ENCODE data around the gene ECPAS. TPM values are rescaled to one million over a fixed set of nuclear protein-coding genes. Genes with fewer than 3 reads are reported as not detected.
"Not testable (repeated sequence)": the region's sequence is repeated elsewhere in the genome, so short reads cannot be mapped to it uniquely, and the experiment has no call there.

Gene ECPAS
- total RNA-seq, 1 donor from 2014 or later, result 89.7 TPM

DNA sequence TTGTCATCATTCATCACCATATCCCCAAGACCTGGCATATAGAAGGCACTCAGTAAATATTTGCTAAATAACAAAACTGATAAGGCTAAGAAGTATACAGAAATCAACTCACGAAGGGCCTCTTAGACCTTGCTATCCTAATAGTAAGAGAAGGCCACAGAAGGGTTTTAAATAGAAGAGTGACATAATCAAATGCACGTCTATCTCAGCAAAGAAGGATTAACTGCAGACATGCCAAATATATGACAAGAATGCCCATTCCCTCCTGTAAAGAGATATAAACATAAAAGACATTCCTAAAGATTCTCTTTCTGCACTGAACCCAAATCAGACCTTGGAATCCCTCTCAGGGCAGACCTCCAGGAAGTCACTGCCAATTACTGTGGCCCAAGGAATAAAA, 34.1 kb downstream of the ECPAS start:
- peaks cover 52% of the 10 kb centered on the region for H3K79me2 ChIP-seq (ENCODE audit: insufficient read depth, low read length)

DNA sequence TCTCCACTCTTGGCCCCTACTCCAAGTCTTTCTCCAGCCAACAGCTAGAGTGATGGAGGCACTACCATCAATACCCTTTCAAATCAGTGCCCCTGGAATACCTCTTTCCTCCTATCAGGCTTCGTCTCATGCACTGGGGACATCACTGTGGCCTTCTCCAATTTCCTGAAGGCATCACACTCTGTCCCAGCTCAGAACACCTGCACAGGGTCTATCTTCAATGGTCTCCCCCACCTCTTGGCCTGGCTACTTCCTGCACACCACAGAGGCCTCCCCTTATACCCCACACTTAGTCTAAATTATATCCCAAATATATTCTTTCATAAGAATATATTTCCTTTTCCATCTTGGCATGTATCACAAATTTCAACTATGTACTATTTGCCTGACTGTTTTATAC, 34.5 kb downstream of the ECPAS start:
- Mint-ChIP-seq H3K27me3 (ENCODE audit: low read depth, unreplicated experiment) (no peaks in the 10 kb centered on the region), H3K36me3 (ENCODE audit: low read depth, unreplicated experiment) (peaks cover 16% of the 10 kb centered on the region), H3K4me3 (ENCODE audit: unreplicated experiment) (no peak overlapping the region), H3K27ac (ENCODE audit: unreplicated experiment) (peak overlapping the region; percentile 47), H3K9me3 (ENCODE audit: unreplicated experiment) (peaks cover 3% of the 10 kb centered on the region), H3K4me1 (ENCODE audit: low read depth, unreplicated experiment) (peaks cover 24% of the 10 kb centered on the region)
- DNase-seq (ENCODE audit: low read depth) (no peak), FAIRE-seq (no peak)
- Histone ChIP-seq H3K4me2 (ENCODE audit: low read length) (no peak overlapping the region), H4K20me1 (ENCODE audit: insufficient read depth, low read length) (peaks cover 31% of the 10 kb centered on the region), H3K27me3 (ENCODE audit: insufficient read depth, low read length) (no peaks in the 10 kb centered on the region), H3K4me3 (ENCODE audit: insufficient read depth, low read depth, low read length) (no peak overlapping the region), H3K27ac (ENCODE audit: low read depth, low read length) (no peak overlapping the region), H3K9me3 (ENCODE audit: insufficient read depth, low read depth, low read length) (no peaks in the 10 kb centered on the region), H3K9ac (ENCODE audit: low read length) (no peak overlapping the region), H3K36me3 (ENCODE audit: insufficient read depth, low read length) (peaks cover 4% of the 10 kb centered on the region), H2AFZ (ENCODE audit: low read depth, low read length) (no peak overlapping the region), H3K79me2 (ENCODE audit: insufficient read depth, low read length) (peaks cover 47% of the 10 kb centered on the region), H3K4me1 (ENCODE audit: insufficient read depth, low read length) (no peaks in the 10 kb centered on the region)
- TF ChIP-seq, protein P1, sequence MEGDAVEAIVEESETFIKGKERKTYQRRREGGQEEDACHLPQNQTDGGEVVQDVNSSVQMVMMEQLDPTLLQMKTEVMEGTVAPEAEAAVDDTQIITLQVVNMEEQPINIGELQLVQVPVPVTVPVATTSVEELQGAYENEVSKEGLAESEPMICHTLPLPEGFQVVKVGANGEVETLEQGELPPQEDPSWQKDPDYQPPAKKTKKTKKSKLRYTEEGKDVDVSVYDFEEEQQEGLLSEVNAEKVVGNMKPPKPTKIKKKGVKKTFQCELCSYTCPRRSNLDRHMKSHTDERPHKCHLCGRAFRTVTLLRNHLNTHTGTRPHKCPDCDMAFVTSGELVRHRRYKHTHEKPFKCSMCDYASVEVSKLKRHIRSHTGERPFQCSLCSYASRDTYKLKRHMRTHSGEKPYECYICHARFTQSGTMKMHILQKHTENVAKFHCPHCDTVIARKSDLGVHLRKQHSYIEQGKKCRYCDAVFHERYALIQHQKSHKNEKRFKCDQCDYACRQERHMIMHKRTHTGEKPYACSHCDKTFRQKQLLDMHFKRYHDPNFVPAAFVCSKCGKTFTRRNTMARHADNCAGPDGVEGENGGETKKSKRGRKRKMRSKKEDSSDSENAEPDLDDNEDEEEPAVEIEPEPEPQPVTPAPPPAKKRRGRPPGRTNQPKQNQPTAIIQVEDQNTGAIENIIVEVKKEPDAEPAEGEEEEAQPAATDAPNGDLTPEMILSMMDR (IDR thresholded peaks at IDR 0.05; ENCODE audit: insufficient read depth, low read depth, low read length), result no peak
- TF ChIP-seq EZH2 (IDR thresholded peaks at IDR 0.05; ENCODE audit: insufficient read depth, low read length), result no peak

More for the DNA sequence above, 34.1 kb downstream of the ECPAS start:
- no peak for FAIRE-seq
- peaks cover 24% of the 10 kb centered on the region for H3K4me1 Mint-ChIP-seq (ENCODE audit: low read depth, unreplicated experiment)
- H3K27me3 ChIP-seq (ENCODE audit: insufficient read depth, low read length), result no peaks in the 10 kb centered on the region
- H3K9me3 Mint-ChIP-seq (ENCODE audit: unreplicated experiment), result peaks cover 3% of the 10 kb centered on the region
- H3K4me3 Mint-ChIP-seq (ENCODE audit: unreplicated experiment), result peak overlapping the region; percentile 60
- H2AFZ ChIP-seq (ENCODE audit: low read depth, low read length), result no peak overlapping the region
- peaks cover 15% of the 10 kb centered on the region for H3K36me3 Mint-ChIP-seq (ENCODE audit: low read depth, unreplicated experiment)
- no peak overlapping the region for H3K27ac ChIP-seq (ENCODE audit: low read depth, low read length)
- peak overlapping the region; percentile 47 for H3K27ac Mint-ChIP-seq (ENCODE audit: unreplicated experiment)
- H3K27me3 Mint-ChIP-seq (ENCODE audit: low read depth, unreplicated experiment), result no peaks in the 10 kb centered on the region
- no peak for DNase-seq (ENCODE audit: low read depth)
- peaks cover 4% of the 10 kb centered on the region for H3K36me3 ChIP-seq (ENCODE audit: insufficient read depth, low read length)
- TF ChIP-seq EZH2 (IDR thresholded peaks at IDR 0.05; ENCODE audit: insufficient read depth, low read length), result no peak
- TF ChIP-seq, protein P1 (IDR thresholded peaks at IDR 0.05; ENCODE audit: insufficient read depth, low read depth, low read length), result no peak
- no peak overlapping the region for H3K9ac ChIP-seq (ENCODE audit: low read length)
- H3K4me2 ChIP-seq (ENCODE audit: low read length), result no peak overlapping the region
- peaks cover 33% of the 10 kb centered on the region for H4K20me1 ChIP-seq (ENCODE audit: insufficient read depth, low read length)
- H3K4me1 ChIP-seq (ENCODE audit: insufficient read depth, low read length), result no peaks in the 10 kb centered on the region
- H3K9me3 ChIP-seq (ENCODE audit: insufficient read depth, low read depth, low read length), result no peaks in the 10 kb centered on the region
- no peak overlapping the region for H3K4me3 ChIP-seq (ENCODE audit: insufficient read depth, low read depth, low read length)

- H3K4me1 ChIP-seq (ENCODE audit: insufficient read depth, low read length); H3K4me2 ChIP-seq (ENCODE audit: low read length); H3K27ac Mint-ChIP-seq (ENCODE audit: unreplicated experiment); H3K27me3 Mint-ChIP-seq (ENCODE audit: low read depth, unreplicated experiment); H3K9ac ChIP-seq (ENCODE audit: low read length); DNase-seq (ENCODE audit: low read depth); H3K9me3 ChIP-seq (ENCODE audit: insufficient read depth, low read depth, low read length); H3K4me3 Mint-ChIP-seq (ENCODE audit: unreplicated experiment); H3K27me3 ChIP-seq (ENCODE audit: insufficient read depth, low read length); H3K79me2 ChIP-seq (ENCODE audit: insufficient read depth, low read length); H3K9me3 Mint-ChIP-seq (ENCODE audit: unreplicated experiment); H3K27ac ChIP-seq (ENCODE audit: low read depth, low read length); H3K4me3 ChIP-seq (ENCODE audit: insufficient read depth, low read depth, low read length); H2AFZ ChIP-seq (ENCODE audit: low read depth, low read length); FAIRE-seq; H4K20me1 ChIP-seq (ENCODE audit: insufficient read depth, low read length): not testable (repeated sequence)
- Mint-ChIP-seq H3K4me1 (ENCODE audit: low read depth, unreplicated experiment) (peaks cover 10% of the 10 kb centered on the region), H3K36me3 (ENCODE audit: low read depth, unreplicated experiment) (peaks cover 23% of the 10 kb centered on the region)
- H3K36me3 ChIP-seq (ENCODE audit: insufficient read depth, low read length), result peaks cover 15% of the 10 kb centered on the region
These were observed 38.4 kb downstream of the ECPAS start for GRCh38 chr9:111445799-111446198.

All from astrocyte (in vitro differentiated cells and primary cell).